Measurements from ENCODE around the gene COA4. TPM values are rescaled to one million over a fixed set of nuclear protein-coding genes. Genes with fewer than 3 reads are reported as not detected.

Gene COA4
- total RNA-seq, 1 donor from 2014 or later, result 79.8 TPM

DNA sequence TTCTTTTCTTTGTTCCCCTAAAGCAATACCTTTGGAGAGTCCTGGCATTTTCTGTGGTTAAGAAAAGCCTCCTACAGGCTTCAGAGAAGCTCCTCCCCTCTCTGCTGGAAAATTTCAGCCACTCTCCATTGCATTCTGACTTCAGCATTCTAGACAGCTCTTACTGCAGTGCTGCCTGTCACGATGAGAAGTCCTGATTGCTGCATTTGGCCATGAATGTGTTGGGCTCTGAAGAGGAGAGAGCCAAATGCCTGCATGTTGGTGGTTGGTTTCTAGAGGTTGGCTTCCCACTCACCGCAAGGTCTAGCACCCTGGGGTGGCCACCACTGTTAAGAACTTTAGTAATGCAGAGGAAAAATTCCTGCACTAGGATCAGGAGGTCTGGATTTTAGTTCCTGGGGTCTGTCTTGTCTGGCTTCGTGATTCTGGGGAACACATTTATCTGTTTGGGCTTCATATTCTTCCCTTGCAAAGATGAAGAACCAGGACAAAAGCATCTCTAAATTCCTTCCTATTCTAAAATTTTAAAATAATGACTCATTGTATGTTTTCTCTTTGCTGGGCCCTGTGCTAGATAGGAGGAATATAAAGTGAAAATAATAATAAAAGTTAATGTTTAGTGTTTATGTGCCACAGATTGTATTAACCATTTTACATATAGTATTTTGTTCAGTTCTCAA is 38.1 kb downstream of the COA4 start:
- H3K27ac Mint-ChIP-seq, result no peak overlapping the region
- CTCF ChIA-PET, result no interaction called here
- DNase-seq (no peak), ATAC-seq (ENCODE audit: low read depth) (no peak)
- H3K27me3 Mint-ChIP-seq, result no peaks in the 10 kb centered on the region
- intact Hi-C loops (cut with micrococcal nuclease), result no loop called here
- no peak overlapping the region for H3K4me3 Mint-ChIP-seq
- no peaks in the 10 kb centered on the region for H3K9me3 Mint-ChIP-seq
- POLR2A ChIA-PET, result no interaction called here
- TF ChIP-seq, protein P1, sequence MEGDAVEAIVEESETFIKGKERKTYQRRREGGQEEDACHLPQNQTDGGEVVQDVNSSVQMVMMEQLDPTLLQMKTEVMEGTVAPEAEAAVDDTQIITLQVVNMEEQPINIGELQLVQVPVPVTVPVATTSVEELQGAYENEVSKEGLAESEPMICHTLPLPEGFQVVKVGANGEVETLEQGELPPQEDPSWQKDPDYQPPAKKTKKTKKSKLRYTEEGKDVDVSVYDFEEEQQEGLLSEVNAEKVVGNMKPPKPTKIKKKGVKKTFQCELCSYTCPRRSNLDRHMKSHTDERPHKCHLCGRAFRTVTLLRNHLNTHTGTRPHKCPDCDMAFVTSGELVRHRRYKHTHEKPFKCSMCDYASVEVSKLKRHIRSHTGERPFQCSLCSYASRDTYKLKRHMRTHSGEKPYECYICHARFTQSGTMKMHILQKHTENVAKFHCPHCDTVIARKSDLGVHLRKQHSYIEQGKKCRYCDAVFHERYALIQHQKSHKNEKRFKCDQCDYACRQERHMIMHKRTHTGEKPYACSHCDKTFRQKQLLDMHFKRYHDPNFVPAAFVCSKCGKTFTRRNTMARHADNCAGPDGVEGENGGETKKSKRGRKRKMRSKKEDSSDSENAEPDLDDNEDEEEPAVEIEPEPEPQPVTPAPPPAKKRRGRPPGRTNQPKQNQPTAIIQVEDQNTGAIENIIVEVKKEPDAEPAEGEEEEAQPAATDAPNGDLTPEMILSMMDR (IDR thresholded peaks at IDR 0.05), result no peak
- H3K4me1 Mint-ChIP-seq, result no peaks in the 10 kb centered on the region
- H3K36me3 Mint-ChIP-seq (ENCODE audit: low read depth), result peaks cover 36% of the 10 kb centered on the region

DNA sequence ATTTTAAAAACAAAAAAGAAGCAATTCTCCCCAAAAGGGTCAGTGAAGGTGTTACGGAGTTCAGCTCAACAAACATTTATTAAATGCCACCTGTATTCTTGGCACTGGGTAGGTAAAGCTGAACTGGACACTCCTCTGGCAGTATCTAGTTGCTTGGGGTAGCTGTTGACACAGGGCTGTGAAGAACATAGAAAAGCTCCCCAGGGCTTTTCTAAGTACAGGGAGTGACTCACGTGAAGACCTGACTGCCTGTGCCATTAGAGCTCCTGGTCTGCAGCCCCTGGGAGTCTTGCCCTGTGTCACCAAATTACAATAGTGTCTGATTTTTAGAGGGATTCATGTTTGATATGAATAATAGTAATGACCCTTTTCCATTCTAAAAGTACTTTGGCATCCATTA is 43.6 kb downstream of the COA4 start:
- ChIA-PET POLR2A (no interaction called here), CTCF (no interaction called here)
- TF ChIP-seq, protein P1 (IDR thresholded peaks at IDR 0.05), result no peak
- intact Hi-C loops (cut with micrococcal nuclease), result no loop called here
- ATAC-seq (ENCODE audit: low read depth) (no peak), DNase-seq (no peak)
- no peak overlapping the region for H3K27ac Mint-ChIP-seq
- H3K27me3 Mint-ChIP-seq, result no peaks in the 10 kb centered on the region
- no peaks in the 10 kb centered on the region for H3K9me3 Mint-ChIP-seq
- no peaks in the 10 kb centered on the region for H3K4me1 Mint-ChIP-seq
- H3K4me3 Mint-ChIP-seq, result no peak overlapping the region
- peaks cover 44% of the 10 kb centered on the region for H3K36me3 Mint-ChIP-seq (ENCODE audit: low read depth)

DNA sequence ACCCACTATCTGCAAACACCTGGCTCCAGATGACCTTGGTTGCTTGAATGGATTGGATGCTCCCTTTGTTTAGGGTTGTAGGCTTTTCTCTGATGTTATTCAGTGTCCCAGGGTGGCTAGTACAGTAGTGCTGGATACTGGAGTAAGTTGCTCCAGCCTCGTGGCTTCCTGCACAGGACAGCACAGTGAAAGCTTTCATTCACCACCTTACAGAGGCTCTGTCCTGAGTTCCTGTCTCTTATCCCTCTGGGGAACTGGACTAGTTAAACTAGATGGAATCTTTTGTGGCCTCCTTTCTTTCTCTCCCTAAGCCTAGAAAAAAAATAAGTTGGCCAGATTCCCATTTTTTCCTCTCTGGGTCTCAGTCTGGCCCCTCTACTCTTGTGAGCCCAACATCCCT is 46.4 kb downstream of the COA4 start:
- H3K36me3 Mint-ChIP-seq (ENCODE audit: low read depth), result peaks cover 52% of the 10 kb centered on the region
- CTCF ChIA-PET, result no interaction called here

More for the DNA sequence above, 46.4 kb downstream of the COA4 start:
- ATAC-seq (ENCODE audit: low read depth) (no peak), DNase-seq (no peak)
- no peak overlapping the region for H3K27ac Mint-ChIP-seq
- TF ChIP-seq, protein P1 (IDR thresholded peaks at IDR 0.05), result no peak
- H3K4me1 Mint-ChIP-seq, result no peaks in the 10 kb centered on the region
- H3K27me3 Mint-ChIP-seq, result no peaks in the 10 kb centered on the region
- intact Hi-C loops (cut with micrococcal nuclease), result no loop called here
- H3K9me3 Mint-ChIP-seq, result no peaks in the 10 kb centered on the region
- H3K4me3 Mint-ChIP-seq, result no peak overlapping the region
- POLR2A ChIA-PET, result no interaction called here

Other genes starting within 250 kb of the COA4 start
- 5.0 and 5.6 TPM in 2 replicates for gene PLEKHB1, start 230.3 kb downstream of the COA4 start, total RNA-seq
- 53.3 and 61.0 TPM in 2 replicates for gene RAB6A, start 115.8 kb downstream of the COA4 start, total RNA-seq
- gene MRPL48, start 89.0 kb downstream of the COA4 start, total RNA-seq, result 38.3 and 40.6 TPM in 2 replicates
- 19.6 and 20.2 TPM in 2 replicates for gene PAAF1, start 153 bp upstream of the COA4 start, total RNA-seq
- not detected in 2 replicates for gene DNAJB13, start 74.2 kb upstream of the COA4 start, total RNA-seq
- gene UCP2, start 106.0 kb upstream of the COA4 start, total RNA-seq, result 424 and 458 TPM in 2 replicates
- gene UCP3, start 132.2 kb upstream of the COA4 start, total RNA-seq, result 4.4 and 5.7 TPM in 2 replicates

Measured in activated B cell treated with CpG ODN at 0.5 μM for 24 hours (primary cell).